Retinal pigment epithelial cell (primary cell): Measurements from ENCODE around the gene AGBL4.
A peak's percentile ranks its signal among the peaks of the same experiment; 100 is the strongest.

Experiments
- DNase-seq: peaks from one replicate; pipeline ENCODE4 v3.0.0-alpha.2; 2010; ENCODE audit warnings: low read depth
- H3K4me3 ChIP-seq: 2 replicates; pipeline ENCODE4 v1.5.1; 2011; ENCODE audit warnings: mild to moderate bottlenecking, low read length, control low read depth, moderate library complexity
- CTCF ChIP-seq: conservative IDR thresholded peaks from 2 replicates; pipeline ENCODE4 v1.5.1; 2011; ENCODE audit warnings: low read depth, low read length, control low read depth, inconsistent platforms

The AGBL4 gene

GRCh38 chr1:49111931-49112330, 911.8 kb downstream of the AGBL4 start:
- H3K4me3 ChIP-seq = no peak overlapping the region
- no peak for TF ChIP-seq CTCF

GRCh38 chr1:49106445-49106844, 917.3 kb downstream of the AGBL4 start:
- DNase-seq = no peak
- no peak for TF ChIP-seq CTCF
- H3K4me3 ChIP-seq = no peak overlapping the region

More at GRCh38 chr1:49111931-49112330, 911.8 kb downstream of the AGBL4 start:
- peak; percentile 65 for DNase-seq

- DNase-seq = no peak
- H3K4me3 ChIP-seq = no peak overlapping the region
- peak; percentile 51 for TF ChIP-seq CTCF
Observed at GRCh38 chr1:49104575-49104974, 919.2 kb downstream of the AGBL4 start.

GRCh38 chr1:49102752-49103151, 921.0 kb downstream of the AGBL4 start:
- DNase-seq = peak; percentile 80
- H3K4me3 ChIP-seq = no peak overlapping the region
- TF ChIP-seq CTCF = no peak

GRCh38 chr1:49098866-49099265, 924.9 kb downstream of the AGBL4 start:
- no peak overlapping the region for H3K4me3 ChIP-seq
- TF ChIP-seq CTCF = no peak
- no peak for DNase-seq

GRCh38 chr1:49086327-49086726, 937.4 kb downstream of the AGBL4 start:
- no peak overlapping the region for H3K4me3 ChIP-seq
- TF ChIP-seq CTCF = no peak
- no peak for DNase-seq

- no peak for TF ChIP-seq CTCF
- DNase-seq = no peak
- H3K4me3 ChIP-seq = no peak overlapping the region
Observed at GRCh38 chr1:49085079-49085478, 938.7 kb downstream of the AGBL4 start.
